Measurements from ENCODE around the gene SYT17. TPM values are rescaled to one million over a fixed set of nuclear protein-coding genes. Genes with fewer than 3 reads are reported as not detected.

The SYT17 gene
- total and polyA plus RNA-seq, 10 of the 15 experiments (the other 5 are each of a cell fraction or from before 2014, with no cell fraction given), result 3.7 to 12.3 (median 5.0) TPM

DNA sequence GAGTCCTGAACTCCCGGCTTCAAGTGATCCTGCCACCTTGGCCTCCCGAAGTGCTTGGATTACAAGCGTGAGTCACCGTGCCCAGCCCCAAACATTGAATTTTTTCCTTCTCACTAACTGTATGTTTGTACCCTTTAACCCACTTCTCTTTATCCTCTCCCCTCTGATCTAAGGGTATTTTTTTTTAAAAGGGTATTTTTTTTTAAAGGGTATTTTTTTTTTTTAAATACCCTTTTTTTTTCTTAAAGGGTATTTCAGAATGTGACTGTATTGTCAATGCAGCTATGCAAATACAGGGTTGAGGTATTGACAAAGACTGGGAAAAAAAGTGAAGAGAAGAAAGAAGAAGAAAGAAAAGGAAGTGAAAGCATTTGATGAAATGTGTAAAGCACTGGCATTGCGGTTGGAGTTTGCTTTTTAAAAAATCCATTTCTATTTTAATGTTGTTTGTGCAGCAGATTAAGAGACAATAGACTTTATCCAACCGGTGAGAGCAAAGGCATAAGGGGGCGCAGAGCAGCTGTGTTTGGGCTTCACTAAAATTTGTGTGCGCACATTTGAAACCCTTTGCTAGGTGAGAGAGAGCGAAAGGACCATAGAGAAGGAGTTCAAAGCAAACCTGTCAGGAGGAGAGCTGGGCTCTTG is 42.4 kb downstream of the SYT17 start:
- no peaks in the 10 kb centered on the region for H3K27me3 ChIP-seq (replicated peaks in 1 of 2; ENCODE audit: control insufficient read depth in 2 of 2, insufficient read depth in 2 of 2, low read length in 1 of 2)
- ChIA-PET POLR2A (interaction anchor here (0.6 to 1.1 kb wide), 3 partner anchors 62 to 83 kb away, joined by 3 read pairs; no protein-coding TSS in a partner anchor), SMC1A (ENCODE audit: uncharacterized antibody, unreplicated experiment) (interaction anchor here (0.6 to 1.4 kb wide), 13 partner anchors 12 to 345 kb away, joined by 3 to 7 read pairs (median 3); partner anchors contain the start of gene VPS35L), RAD21 (ENCODE audit: unreplicated experiment) (interaction anchor here (0.7 to 1.9 kb wide), 7 partner anchors 18 to 599 kb away, joined by 3 to 6 read pairs (median 4); no protein-coding TSS in a partner anchor), CTCF (interaction anchor here (0.6 to 2.3 kb wide), 9 partner anchors 13 to 292 kb away, joined by 3 to 7 read pairs (median 4); no protein-coding TSS in a partner anchor)
- H3K4me3 ChIP-seq, result peak overlapping the region; percentile 49
- peak overlapping the region; percentile 99 for H3K27ac ChIP-seq (ENCODE audit: control insufficient read depth, insufficient read depth)
- peaks cover 31% of the 10 kb centered on the region; the same call in 2 of the 3 replicates for H3K9me3 ChIP-seq (replicated peaks; ENCODE audit: control insufficient read depth, insufficient read depth, low read length)
- in situ Hi-C loops (cut with MboI) (no loop called here), intact Hi-C loops (cut with micrococcal nuclease; ENCODE audit: unreplicated experiment) (loop anchor here (1.0 to 2.0 kb wide), 2 partner anchors 44 to 84 kb away; no protein-coding TSS in a partner anchor)
- ATAC-seq (peak; percentile 84), DNase-seq (ENCODE audit: low read depth, low spot score) (peak; percentile 79), FAIRE-seq (peak; percentile 88)
- WGBS (ENCODE audit: insufficient coverage, insufficient replicate concordance, low lambda C conversion rate, missing lambda C conversion rate), result under 1% methylated on average over 9 of the region's 9 CpGs
- peak overlapping the region; percentile 89; the same call in 1 of the 2 replicates for H2AFZ ChIP-seq (ENCODE audit: control insufficient read depth, low read depth, low read length)
- peaks cover 13% of the 10 kb centered on the region for H3K4me1 ChIP-seq (ENCODE audit: control insufficient read depth, insufficient read depth, low read length)
- peak overlapping the region; percentile 85 for H3K9ac ChIP-seq (ENCODE audit: control insufficient read depth, insufficient read depth, low read length)
- no peaks in the 10 kb centered on the region for H4K20me1 ChIP-seq (ENCODE audit: control insufficient read depth, insufficient read depth)
- peak overlapping the region; percentile 96 for H3K4me2 ChIP-seq (ENCODE audit: control insufficient read depth, insufficient read depth)
- peaks cover 1% of the 10 kb centered on the region; the same call in 1 of the 2 replicates for H3K79me2 ChIP-seq (ENCODE audit: control insufficient read depth, insufficient read depth, low read length)
- H3K36me3 ChIP-seq (ENCODE audit: control insufficient read depth in 2 of 2, insufficient read depth in 2 of 2, low read length in 1 of 2), result no peaks in the 10 kb centered on the region
- BruUV-seq (replicated peaks), result TSS peak; percentile 87
- TF ChIP-seq MEF2A (IDR thresholded peaks at IDR 0.05; ENCODE audit: insufficient read depth, low read depth, low read length) (peak; percentile 85), MTA3 (IDR thresholded peaks at IDR 0.05; ENCODE audit: borderline replicate concordance, low read length) (peak; percentile 68; the same call in 1 of the 2 replicates), MTA2 (IDR thresholded peaks at IDR 0.05; ENCODE audit: low read depth) (peak; percentile 92), YBX1 (IDR thresholded peaks at IDR 0.05) (no peak), JUNB (IDR thresholded peaks at IDR 0.05) (peak; percentile 43), ZNF384 (IDR thresholded peaks at IDR 0.05; ENCODE audit: borderline replicate concordance, low read depth, low read length) (peak; percentile 98), STAT1 (conservative IDR thresholded peaks at IDR 0.05) (no peak), ESRRA (IDR thresholded peaks at IDR 0.05; ENCODE audit: low read length) (peak; percentile 49; the same call in 1 of the 2 replicates), TBL1XR1 (IDR thresholded peaks at IDR 0.05; ENCODE audit: low read depth, low read length) (no peak; the same call in 1 of the 2 replicates), BMI1 (IDR thresholded peaks at IDR 0.05; ENCODE audit: borderline replicate concordance) (peak; percentile 70), FOXM1 (IDR thresholded peaks at IDR 0.05; ENCODE audit: low read depth, low read length) (peak; percentile 51; the same call in 1 of the 2 replicates), ATF7 (IDR thresholded peaks at IDR 0.05; ENCODE audit: low read depth) (peak; percentile 80), TCF12 (IDR thresholded peaks at IDR 0.05; ENCODE audit: low read depth, low read length) (peak; percentile 75), FOS (IDR thresholded peaks at IDR 0.05; ENCODE audit: borderline replicate concordance, extremely low read depth, insufficient read length) (no peak), BCL11A (IDR thresholded peaks at IDR 0.05; ENCODE audit: low read depth, low read length) (peak; percentile 40; the same call in 1 of the 2 replicates), IKZF1 (conservative IDR thresholded peaks at IDR 0.05) (peak; percentile 78), ZNF217 (IDR thresholded peaks at IDR 0.05) (no peak; the same call in 1 of the 2 replicates), PAX5 (IDR thresholded peaks at IDR 0.05; ENCODE audit: borderline replicate concordance, low read depth, low read length) (peak; percentile 38; the same call in 1 of the 2 replicates), RBBP5 (conservative IDR thresholded peaks at IDR 0.05) (peak; percentile 85; the same call in 1 of the 2 replicates), SREBF1 (IDR thresholded peaks at IDR 0.05; ENCODE audit: low read length) (peak; percentile 10; the same call in 1 of the 2 replicates), BHLHE40 (IDR thresholded peaks at IDR 0.05; ENCODE audit: borderline replicate concordance in 1 of 2, low read depth in 2 of 2, low read length in 1 of 2) (peak; percentile 43 to 83; a peak in 3 of 4 replicates), SMAD1 (IDR thresholded peaks at IDR 0.05; ENCODE audit: low read depth, partially characterized antibody) (no peak), CBFB (IDR thresholded peaks at IDR 0.05; ENCODE audit: low read depth) (peak; percentile 44; the same call in 1 of the 2 replicates)
- TF ChIP-seq, protein P1, sequence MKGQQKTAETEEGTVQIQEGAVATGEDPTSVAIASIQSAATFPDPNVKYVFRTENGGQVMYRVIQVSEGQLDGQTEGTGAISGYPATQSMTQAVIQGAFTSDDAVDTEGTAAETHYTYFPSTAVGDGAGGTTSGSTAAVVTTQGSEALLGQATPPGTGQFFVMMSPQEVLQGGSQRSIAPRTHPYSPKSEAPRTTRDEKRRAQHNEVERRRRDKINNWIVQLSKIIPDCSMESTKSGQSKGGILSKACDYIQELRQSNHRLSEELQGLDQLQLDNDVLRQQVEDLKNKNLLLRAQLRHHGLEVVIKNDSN (IDR thresholded peaks at IDR 0.05; ENCODE audit: borderline replicate concordance, extremely low read length, insufficient read depth, low read depth, low read length), result no peak

Measured in GM12878 (cell line).